ENCODE measurements around the gene RSF1.

The RSF1 gene

GRCh38 chr11:77750394-77751156 lies 69.9 kb downstream of the RSF1 start:
- DNase-seq (ENCODE audit: low spot score): no peak

- DNase-seq (ENCODE audit: low spot score): no peak
These were observed 71.3 kb downstream of the RSF1 start for GRCh38 chr11:77749232-77749631.

GRCh38 chr11:77748266-77748665 lies 72.3 kb downstream of the RSF1 start:
- DNase-seq (ENCODE audit: low spot score): no peak

DNA sequence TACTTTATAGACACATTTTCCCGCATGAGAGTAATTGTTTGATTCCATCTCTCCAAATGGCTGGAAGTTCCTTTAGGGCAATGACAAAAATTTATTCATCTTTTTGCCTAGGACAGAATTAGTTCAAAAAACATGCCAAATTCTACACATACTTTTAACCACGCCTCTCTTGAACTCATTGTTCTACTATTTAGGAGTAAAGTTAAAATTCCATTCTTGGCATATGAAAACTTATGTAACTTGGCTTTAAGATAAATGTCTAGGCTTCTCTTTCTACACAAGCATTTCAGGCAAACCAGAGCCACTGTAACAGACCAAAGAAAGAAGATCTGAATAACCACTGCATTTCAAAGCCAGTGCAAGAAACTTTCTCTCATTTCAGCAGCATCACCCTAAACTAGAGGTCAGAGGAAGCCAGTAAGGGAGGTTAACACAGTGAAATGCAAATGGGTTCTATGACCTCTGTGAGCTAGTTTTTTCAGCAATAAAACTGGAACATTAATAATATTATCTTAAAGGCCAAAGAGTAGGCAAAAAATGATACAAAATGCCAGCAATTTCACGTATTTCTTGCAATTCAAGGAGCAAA lies 73.0 kb downstream of the RSF1 start:
- no peak for DNase-seq (ENCODE audit: low spot score)

DNA sequence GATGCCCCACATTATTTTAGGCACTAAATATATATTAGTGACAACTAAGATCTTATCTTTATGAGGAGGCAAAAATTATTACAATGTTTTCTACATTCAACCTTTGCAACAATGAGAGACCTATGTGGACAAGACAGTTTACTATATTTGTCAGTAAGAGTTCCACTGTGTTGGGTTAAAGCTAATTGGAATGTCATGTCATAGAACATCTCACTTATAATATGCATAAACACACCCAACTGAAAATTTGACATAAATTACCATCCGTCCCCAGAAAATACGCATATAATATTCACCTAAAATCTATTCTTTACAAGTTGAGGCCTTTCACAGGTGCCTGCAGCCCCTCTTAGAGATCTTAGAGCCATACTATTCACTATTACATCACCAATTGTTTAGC lies 84.0 kb downstream of the RSF1 start:
- DNase-seq (ENCODE audit: low spot score): no peak

- DNase-seq (ENCODE audit: low spot score): no peak
These were observed 85.6 kb downstream of the RSF1 start for GRCh38 chr11:77734890-77735289.

DNA sequence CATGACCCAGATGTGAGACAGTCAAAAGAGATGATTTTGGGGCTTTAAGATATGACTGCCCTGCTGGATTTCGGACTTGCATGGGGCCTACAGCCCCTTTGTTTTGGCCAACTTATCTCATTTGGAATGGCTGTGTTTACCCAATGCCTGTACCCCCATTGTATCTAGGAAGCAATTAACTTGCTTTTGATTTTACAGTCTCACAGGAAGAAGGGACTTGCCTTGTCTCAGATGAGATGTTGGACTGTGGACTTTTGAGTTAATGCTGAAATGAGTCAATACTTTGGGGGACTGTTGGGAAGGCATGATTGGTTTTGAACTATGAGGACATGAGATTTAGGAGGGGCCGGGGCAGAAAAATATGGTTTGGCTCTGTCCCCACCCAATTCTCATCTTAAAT lies 88.4 kb downstream of the RSF1 start:
- DNase-seq (ENCODE audit: low spot score): no peak

DNA sequence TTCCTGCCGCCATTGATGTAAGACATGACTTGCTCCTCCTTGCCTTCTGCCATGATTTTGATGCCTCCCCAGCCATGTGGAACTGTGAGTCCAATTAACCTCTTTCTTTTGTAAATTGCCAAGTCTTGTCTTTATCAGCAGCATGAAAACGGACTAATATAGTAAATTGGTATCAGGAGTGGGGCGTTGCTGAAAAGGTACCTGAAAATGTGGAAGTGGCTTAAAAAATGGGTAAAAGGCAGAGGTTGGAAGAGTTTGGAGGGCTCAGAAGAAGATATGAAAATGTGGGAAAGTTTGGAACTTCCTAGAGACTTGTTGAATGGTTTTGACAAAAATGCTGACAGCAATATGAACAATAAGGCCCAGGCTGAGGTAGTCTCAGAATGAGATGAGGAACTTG lies 89.7 kb downstream of the RSF1 start:
- DNase-seq (ENCODE audit: low spot score): no peak

DNA sequence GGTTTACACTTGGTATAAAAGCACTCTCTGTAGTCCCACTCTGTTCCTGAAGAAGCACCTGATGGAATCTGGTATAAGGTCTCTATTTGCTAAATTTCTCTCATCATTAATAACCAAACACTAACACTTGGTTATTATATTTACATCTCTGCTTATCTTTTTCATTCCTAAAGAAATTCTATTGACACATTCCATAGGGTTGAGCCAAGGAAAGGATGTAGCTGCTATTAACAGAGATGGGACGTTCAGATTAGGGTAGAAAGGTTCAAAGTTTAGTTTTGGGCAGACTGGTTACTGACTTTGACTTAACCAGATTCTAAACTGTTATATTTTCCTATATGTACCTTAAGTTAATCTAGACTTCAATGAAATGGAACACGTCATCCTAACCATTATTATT lies 91.5 kb downstream of the RSF1 start:
- DNase-seq (ENCODE audit: low spot score): no peak

- no peak for DNase-seq (ENCODE audit: low spot score)
These were observed 92.2 kb downstream of the RSF1 start for GRCh38 chr11:77728203-77728786.

GRCh38 chr11:77726524-77726923 lies 94.0 kb downstream of the RSF1 start:
- no peak for DNase-seq (ENCODE audit: low spot score)

GRCh38 chr11:77725433-77725832 lies 95.1 kb downstream of the RSF1 start:
- DNase-seq (ENCODE audit: low spot score): no peak

DNA sequence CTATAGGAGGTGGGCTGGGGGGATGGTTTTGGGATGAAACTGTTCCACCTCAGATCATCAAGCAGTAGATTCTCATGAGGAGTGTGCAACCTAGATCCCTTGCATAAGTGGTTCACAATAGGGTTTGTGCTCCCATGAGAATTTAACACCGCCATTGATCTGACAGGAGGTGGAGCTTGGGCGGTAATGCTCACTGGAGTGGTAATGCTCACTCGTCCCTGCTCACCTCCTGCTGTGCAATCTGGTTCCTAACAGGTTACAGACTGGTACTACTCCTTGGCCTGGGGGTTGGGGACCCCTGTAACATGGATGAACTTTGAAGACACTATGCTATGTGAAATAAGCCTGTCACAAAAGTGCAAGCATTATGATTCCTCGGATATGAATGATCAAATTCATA lies 95.9 kb downstream of the RSF1 start:
- no peak for DNase-seq (ENCODE audit: low spot score)

GRCh38 chr11:77723024-77723423 lies 97.5 kb downstream of the RSF1 start:
- no peak for DNase-seq (ENCODE audit: low spot score)

DNA sequence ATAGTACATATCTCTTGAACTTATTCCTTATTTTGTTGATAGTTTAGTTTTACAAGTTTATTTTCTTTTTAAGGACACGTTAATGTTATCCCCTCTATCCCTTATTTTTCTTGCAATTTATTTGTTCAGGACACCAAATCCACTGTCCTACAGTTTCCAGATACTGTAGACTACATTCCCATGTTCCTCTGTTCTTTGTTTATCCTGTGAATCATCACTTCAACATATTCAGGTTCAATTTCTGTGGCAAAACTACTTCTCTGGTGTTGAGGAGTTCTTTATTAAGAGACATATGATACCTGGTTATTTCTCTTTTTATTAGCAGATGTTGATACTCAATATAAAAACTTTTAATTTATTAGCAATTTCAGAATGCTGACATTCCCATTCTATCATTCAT lies 110.2 kb downstream of the RSF1 start:
- DNase-seq (ENCODE audit: low spot score): no peak

DNA sequence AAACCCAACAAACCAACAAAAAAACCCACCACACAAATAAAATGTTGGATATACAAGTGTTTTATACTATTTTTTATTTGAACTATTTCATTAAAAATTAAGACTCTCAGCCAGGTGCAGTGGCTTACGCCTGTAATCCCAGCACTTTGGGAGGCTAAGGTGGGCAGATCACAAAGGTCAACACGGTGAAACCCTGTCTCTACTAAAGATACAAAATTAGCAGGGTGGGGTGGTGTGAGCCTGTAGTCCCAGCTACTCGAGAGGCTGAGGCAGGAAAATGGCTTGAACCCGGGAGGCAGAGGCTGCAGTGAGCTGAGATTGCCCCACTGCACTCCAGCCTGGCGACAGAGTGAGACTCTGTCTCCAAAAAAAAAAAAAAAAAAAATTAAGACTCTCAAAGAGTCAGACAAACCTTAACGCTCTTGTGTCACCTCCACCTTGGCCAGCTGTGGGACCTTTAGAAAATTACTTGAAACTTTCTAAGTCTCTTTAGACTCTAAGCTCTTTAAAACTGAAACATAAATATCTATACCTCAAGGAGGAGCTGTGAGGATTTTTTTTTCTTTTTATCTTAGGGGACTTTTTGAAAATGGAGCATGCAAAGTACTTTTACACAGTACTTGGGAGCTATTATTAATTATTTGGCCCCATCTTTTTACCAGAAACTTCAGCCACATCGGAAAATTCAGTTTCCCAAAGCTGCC lies 114.5 kb downstream of the RSF1 start:
- DNase-seq (ENCODE audit: low spot score): no peak

GRCh38 chr11:77705195-77705875 lies 115.2 kb downstream of the RSF1 start:
- DNase-seq (ENCODE audit: low spot score): peak; percentile 26

DNA sequence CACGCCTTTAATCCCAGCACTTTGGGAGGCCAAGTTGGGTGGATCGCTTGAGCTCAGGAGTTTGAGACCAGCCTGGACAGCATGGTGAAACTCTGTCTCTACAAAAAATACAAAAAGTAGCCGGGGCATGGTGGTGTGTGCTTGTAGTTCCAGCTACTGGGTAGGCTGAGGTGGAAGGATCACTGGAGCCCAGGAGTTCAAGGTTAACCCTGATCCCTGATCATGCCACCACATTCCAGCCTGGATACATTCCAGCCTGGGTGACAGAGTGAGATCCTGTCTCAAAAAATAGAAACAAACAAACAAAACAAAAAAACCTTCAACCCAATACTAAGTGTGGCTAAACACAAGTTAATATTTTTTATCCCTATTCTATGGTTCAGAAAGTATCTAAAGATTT lies 116.5 kb downstream of the RSF1 start:
- DNase-seq (ENCODE audit: low spot score): no peak

DNA sequence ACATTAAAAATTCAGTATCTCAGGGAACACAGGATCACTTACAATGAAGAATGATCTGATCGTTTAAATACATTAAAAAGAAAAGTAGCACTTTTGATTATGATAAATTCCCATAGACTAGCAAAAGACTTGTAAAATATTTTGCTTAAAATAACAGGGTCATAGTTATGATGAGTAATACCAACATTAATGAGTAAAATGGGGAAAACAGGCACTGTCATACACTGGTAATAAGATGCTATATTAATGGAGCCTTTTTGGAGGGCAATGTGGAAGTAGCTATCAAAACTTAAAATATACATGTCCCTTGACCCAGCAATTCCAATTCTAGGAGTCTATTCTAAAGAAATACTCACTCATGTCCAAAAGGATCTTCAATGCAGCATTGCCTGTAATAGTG lies 121.1 kb downstream of the RSF1 start:
- DNase-seq (ENCODE audit: low spot score): no peak

GRCh38 chr11:77698896-77699295 lies 121.6 kb downstream of the RSF1 start:
- DNase-seq (ENCODE audit: low spot score): no peak

DNA sequence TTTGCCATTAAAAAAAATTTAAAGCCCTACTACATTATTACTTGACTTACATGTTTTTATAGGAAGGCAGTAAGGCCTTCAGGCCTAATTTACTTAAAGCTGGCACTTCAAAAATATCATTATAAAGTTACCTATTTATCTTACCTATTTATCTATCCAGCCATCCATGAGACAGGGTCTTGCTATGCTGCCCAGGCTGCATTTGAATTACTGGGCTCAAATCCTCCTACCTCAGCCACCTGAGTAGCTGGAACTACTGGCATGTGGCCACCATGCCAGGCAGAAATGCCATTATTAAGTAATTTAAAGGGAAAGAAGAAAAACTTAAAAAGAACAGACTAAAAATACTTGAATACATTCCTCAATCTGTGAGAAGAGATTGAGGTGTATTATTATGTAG lies 122.7 kb downstream of the RSF1 start:
- no peak for DNase-seq (ENCODE audit: low spot score)

GRCh38 chr11:77695417-77695816 lies 125.1 kb downstream of the RSF1 start:
- DNase-seq (ENCODE audit: low spot score): no peak

- no peak for DNase-seq (ENCODE audit: low spot score)
These were observed 129.9 kb downstream of the RSF1 start for GRCh38 chr11:77690649-77691048.

Measured in SW480 (cell line).